Measurements from ENCODE around the gene DCHS2.

DCHS2 gene

GRCh38 chr4:154489558-154490233 lies 1.9 kb downstream of the DCHS2 start:
- no peak for DNase-seq (ENCODE audit: low spot score)

GRCh38 chr4:154487145-154487544 lies 4.5 kb downstream of the DCHS2 start:
- DNase-seq (ENCODE audit: low spot score): no peak

GRCh38 chr4:154485127-154485773 lies 6.3 kb downstream of the DCHS2 start:
- no peak for DNase-seq (ENCODE audit: low spot score)

GRCh38 chr4:154478547-154478946 lies 13.1 kb downstream of the DCHS2 start:
- DNase-seq (ENCODE audit: low spot score): no peak

- DNase-seq (ENCODE audit: low spot score): no peak
Observed at GRCh38 chr4:154478128-154478527, 13.5 kb downstream of the DCHS2 start.

GRCh38 chr4:154476232-154476631 lies 15.4 kb downstream of the DCHS2 start:
- DNase-seq (ENCODE audit: low spot score): no peak

- no peak for DNase-seq (ENCODE audit: low spot score)
Observed at GRCh38 chr4:154475820-154476219, 15.8 kb downstream of the DCHS2 start.

- DNase-seq (ENCODE audit: low spot score): no peak
Observed at GRCh38 chr4:154473497-154473896, 18.1 kb downstream of the DCHS2 start.

GRCh38 chr4:154472858-154473257 lies 18.7 kb downstream of the DCHS2 start:
- DNase-seq (ENCODE audit: low spot score): no peak

GRCh38 chr4:154471526-154472331 lies 19.9 kb downstream of the DCHS2 start:
- no peak for DNase-seq (ENCODE audit: low spot score)

- no peak for DNase-seq (ENCODE audit: low spot score)
Observed at GRCh38 chr4:154471032-154471431, 20.6 kb downstream of the DCHS2 start.

GRCh38 chr4:154467886-154468285 lies 23.7 kb downstream of the DCHS2 start:
- DNase-seq (ENCODE audit: low spot score): no peak

- no peak for DNase-seq (ENCODE audit: low spot score)
Observed at GRCh38 chr4:154466336-154466735, 25.3 kb downstream of the DCHS2 start.

- DNase-seq (ENCODE audit: low spot score): no peak
Observed at GRCh38 chr4:154465085-154465484, 26.5 kb downstream of the DCHS2 start.

- no peak for DNase-seq (ENCODE audit: low spot score)
Observed at GRCh38 chr4:154464654-154465053, 26.9 kb downstream of the DCHS2 start.

- DNase-seq (ENCODE audit: low spot score): no peak
Observed at GRCh38 chr4:154462081-154462810, 29.4 kb downstream of the DCHS2 start.

GRCh38 chr4:154457471-154457870 lies 34.1 kb downstream of the DCHS2 start:
- DNase-seq (ENCODE audit: low spot score): no peak

GRCh38 chr4:154456889-154457288 lies 34.7 kb downstream of the DCHS2 start:
- no peak for DNase-seq (ENCODE audit: low spot score)

- no peak for DNase-seq (ENCODE audit: low spot score)
Observed at GRCh38 chr4:154456240-154456639, 35.4 kb downstream of the DCHS2 start.

- no peak for DNase-seq (ENCODE audit: low spot score)
Observed at GRCh38 chr4:154455111-154455510, 36.5 kb downstream of the DCHS2 start.

- no peak for DNase-seq (ENCODE audit: low spot score)
Observed at GRCh38 chr4:154454710-154455109, 36.9 kb downstream of the DCHS2 start.

GRCh38 chr4:154452798-154453346 lies 38.7 kb downstream of the DCHS2 start:
- no peak for DNase-seq (ENCODE audit: low spot score)

All from germinal center (tissue), 1 donor.